ENCODE measurements around the gene MESP1.

DNA sequence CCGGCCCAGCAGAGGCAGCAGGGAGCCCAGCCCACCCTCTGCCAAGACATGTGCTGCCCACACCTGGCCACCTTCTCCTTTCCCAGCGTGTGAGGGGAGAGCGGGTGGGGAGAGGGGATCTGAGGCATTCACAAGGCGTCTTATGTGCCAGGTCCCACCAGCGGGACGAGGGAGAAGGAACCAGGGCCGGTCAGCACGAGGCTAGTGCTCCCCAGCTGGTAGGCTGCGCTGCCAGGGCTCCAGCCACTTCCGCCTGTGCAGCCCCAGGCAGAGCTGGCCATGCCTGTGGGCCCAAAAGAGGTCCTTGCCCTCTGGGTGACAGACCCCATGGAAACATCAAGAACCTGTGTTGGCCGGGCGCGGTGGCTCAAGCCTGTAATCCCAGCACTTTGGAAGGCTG lies 5.9 kb downstream of the MESP1 start:
- TF ChIP-seq, protein P1, sequence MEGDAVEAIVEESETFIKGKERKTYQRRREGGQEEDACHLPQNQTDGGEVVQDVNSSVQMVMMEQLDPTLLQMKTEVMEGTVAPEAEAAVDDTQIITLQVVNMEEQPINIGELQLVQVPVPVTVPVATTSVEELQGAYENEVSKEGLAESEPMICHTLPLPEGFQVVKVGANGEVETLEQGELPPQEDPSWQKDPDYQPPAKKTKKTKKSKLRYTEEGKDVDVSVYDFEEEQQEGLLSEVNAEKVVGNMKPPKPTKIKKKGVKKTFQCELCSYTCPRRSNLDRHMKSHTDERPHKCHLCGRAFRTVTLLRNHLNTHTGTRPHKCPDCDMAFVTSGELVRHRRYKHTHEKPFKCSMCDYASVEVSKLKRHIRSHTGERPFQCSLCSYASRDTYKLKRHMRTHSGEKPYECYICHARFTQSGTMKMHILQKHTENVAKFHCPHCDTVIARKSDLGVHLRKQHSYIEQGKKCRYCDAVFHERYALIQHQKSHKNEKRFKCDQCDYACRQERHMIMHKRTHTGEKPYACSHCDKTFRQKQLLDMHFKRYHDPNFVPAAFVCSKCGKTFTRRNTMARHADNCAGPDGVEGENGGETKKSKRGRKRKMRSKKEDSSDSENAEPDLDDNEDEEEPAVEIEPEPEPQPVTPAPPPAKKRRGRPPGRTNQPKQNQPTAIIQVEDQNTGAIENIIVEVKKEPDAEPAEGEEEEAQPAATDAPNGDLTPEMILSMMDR (tag by site-specific recombination; IDR thresholded peaks at IDR 0.05), result no peak
- no peak for TF ChIP-seq ZNF350 (tag by site-specific recombination; IDR thresholded peaks at IDR 0.05)
